HG03175 (cell line): ENCODE results near the gene FAM76A.
"Not testable (repeated sequence)": the region's sequence is repeated elsewhere in the genome, so short reads cannot be mapped to it uniquely, and the experiment has no call there.

ENCODE experiments used
- ATAC-seq: cut with Tn5 transposase; IDR thresholded peaks from one replicate; pipeline ENCODE4 v1.9.1; 2021; ENCODE audit warnings: mild to moderate bottlenecking, moderate library complexity; ENCODE audit not compliant: unreplicated experiment

FAM76A gene

DNA sequence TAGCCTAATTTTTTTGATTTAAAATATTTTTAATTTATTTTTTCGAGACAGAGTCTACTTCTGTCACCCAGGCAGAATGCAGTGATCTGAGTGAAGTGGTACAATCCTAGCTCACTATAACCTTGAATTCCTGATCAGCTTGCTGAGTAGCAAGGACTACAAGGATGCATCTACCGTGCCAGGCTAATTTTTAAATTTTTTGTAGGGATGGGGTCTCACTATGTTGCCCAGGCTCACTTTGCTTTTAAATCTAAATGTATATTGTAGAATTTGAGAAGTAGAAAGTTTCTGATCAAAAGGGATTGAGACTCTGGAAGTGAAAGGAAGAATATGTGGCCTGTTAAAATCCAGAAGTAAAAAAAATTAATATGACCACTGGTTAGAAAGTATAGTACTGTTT, 48.9 kb downstream of the FAM76A start:
- no peak for ATAC-seq

DNA sequence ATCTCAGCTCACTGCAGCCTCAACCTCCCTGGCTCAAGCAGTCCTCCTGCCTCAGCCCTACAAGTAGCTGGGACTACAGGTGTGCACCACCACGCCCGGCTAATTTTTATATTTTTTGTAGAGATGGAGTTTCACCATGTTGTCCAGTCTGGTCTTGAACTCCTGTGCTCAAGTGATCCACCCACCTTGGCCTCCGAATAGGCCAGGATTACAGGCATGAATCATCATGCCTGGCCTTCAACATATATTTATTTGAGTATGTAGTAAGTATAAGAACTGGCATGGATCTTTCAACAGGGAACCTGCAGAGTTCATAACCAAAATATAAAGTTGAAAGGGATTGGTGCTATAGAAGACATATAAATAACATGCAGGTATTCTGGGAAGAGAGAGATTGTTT, 49.6 kb downstream of the FAM76A start:
- not testable (repeated sequence) for ATAC-seq

DNA sequence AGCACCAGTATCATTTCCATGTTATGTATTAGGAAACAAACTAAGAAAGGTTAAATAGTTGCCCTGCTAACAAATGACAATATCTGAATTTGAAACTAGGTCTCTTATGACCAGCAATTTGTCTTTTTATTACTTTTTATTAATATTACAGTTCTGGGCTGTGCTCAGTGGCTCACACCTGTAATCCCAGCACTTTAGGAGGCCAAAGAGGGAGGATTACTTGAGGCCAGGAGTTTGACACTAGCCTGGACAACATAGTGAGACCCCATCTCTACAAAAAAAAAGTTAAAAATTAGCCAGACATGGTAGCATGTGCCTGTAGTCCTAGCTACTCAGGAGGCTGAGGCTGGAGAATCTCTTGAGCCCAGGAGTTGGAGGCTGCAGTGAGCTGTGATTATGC, 50.5 kb downstream of the FAM76A start:
- not testable (repeated sequence) for ATAC-seq

DNA sequence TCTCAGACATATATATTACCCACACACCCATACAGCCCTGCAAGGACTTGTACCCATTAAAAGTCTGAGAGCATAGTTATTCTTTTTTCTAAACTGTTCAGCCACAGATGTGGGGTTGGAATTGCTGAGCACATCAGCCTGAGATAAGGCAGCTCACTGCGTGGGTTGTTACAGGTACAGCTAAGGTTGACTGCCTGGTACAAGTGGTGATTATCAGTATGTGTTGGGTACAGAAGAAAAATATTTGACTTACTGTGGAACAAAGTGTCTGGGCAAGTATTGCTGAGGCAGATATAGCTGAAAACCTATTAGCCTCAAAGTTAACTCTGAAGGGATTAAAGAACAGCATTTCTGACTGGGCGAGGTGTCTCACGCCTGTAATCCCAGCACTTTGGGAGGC, 52.3 kb downstream of the FAM76A start:
- ATAC-seq = no peak

DNA sequence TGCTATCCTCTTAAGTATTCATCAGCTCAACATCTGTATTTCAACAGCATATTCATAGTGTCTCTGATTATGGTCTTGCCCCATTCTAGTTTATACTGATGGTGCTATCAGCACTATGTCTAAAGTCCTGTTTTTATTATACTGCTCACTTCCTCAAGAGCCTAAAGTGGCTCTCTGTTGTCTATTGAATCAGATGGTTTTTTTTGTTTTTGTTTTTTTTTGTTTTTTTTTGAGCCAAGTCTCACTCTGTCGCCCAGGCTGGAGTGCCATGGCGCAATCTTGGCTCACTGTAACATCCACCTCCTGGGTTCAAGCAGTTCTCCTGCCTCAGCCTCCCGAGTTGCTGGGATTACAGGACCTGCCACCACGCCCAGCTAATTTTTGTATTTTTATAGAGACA, 53.4 kb downstream of the FAM76A start:
- no peak for ATAC-seq

DNA sequence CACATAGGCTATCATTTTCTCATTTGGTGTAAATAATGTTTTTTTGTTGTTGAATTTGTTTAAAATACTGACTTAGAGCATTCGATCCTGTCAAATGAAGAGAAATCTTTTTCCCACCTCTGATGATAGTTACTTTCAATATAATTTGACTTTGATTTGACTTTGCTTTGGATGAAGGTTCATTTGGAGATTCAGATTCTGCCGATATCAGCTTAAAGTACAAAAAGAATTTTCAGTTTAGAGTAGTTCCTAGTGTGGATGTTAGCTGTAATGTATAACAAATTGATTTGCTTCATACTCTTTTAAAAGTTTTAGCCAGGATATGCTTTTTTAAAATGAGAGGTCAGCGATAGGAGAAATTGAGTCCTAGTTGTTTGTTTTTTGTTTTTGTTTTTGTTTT, 57.2 kb downstream of the FAM76A start:
- no peak for ATAC-seq

DNA sequence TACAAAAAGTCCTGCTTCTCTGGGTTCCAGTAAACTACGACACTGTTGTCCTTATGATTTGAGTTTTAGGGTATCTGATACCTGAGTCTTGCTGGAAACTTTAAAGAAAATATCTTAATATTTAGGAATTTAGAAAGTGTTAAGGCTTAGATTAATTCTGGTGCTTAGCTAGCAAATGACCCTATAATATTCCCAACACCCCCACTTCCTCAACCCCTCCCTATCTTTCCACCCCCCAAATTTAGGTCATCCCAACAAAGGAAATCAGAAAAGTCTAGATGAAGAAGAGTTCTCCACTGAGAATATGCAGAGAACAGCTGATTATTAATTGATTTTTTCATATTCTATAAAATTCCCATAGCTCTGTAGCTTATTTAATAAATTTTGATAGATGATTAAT, 58.9 kb downstream of the FAM76A start:
- ATAC-seq = no peak

DNA sequence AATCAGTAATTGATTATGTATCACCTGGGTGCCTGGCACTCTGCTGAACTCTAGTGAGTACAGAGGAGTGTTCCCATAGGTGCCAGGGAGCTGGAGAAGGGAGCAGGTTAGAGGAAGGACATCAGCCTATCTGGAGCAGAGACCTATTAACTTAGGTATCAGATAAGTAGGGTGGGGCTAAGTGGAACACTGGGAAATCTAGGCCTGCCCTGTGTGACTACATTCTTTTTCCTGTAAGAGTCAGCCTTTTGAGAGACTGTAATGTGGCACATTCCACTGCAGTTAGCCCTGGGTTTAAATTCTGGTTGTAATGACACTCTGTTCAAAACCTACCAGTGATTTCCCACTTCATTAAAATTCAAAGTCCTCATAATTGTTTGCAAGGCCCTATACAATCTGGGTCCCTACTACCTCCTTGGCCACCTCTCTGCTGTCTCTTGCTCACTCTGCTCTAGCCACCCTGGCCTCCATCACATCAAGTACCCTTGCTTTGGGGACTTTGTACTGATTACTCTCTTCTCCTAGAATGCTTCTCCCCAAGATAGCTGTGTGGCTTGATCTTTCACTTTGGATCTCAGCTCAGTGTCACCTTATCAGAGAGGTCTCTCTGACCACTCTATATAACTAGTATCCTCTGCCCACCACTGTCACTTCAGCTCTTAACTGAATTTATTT, 60.2 kb downstream of the FAM76A start:
- ATAC-seq = no peak

DNA sequence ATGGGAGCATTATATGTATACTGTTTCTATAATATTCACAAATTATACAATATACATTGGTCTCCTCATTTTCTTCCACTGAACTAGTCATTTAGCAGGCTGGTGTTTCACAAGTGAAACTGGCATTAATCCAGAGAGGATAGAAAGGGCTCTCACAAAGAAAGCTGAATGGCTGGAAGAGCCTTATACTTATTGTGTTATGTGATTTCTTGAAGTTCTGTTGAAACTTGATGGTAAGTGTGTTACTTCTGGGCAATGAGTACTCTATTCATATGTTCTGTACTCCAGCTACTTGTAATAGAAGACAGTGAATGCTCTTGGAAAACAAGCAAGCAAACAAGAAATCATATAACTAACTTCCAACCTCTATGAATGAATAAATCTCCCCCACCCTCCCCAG, 62.1 kb downstream of the FAM76A start:
- ATAC-seq = no peak

DNA sequence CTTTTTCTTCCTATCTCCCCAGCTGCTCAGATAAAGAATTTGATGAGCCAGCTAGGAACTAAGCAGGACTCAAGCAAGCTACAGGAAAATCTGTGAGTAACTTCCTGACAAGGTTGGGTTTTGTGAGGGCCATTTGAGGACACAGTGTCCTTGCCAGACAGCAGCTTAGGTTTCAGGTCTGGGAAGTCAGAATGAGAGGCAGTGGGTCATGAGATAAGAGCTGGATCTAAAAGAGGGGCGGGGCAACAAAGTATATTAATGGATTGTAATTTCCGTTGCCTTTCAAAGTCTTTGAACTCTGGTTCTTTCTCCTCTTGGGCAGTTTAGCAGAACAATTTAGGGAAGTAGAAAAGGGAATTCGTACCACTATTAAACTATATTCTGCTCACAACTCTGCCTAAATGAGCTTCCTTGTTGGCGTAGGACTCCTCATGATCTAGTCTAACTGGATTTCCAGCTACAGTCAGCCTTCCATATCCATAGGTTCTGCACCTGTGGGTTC, 63.8 kb downstream of the FAM76A start:
- ATAC-seq = no peak

DNA sequence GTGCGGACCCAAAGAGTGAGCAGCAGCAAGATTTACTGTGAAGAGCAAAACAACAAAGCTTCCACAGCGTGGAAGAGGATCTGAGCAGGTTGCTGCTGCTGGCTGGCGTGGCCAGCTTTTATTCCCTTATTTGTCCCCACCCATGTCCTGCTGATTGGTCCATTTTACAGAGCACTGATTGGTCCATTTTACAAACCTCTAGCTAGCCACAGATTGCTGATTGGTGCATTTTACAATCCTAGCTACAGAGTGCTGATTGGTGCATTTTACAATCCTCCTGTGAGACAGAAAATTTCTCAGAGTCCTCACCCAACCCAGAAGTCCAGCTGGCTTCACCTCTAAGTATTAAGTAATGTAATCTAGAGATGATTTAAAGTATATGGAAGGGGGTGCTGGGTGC, 64.5 kb downstream of the FAM76A start:
- not testable (repeated sequence) for ATAC-seq

DNA sequence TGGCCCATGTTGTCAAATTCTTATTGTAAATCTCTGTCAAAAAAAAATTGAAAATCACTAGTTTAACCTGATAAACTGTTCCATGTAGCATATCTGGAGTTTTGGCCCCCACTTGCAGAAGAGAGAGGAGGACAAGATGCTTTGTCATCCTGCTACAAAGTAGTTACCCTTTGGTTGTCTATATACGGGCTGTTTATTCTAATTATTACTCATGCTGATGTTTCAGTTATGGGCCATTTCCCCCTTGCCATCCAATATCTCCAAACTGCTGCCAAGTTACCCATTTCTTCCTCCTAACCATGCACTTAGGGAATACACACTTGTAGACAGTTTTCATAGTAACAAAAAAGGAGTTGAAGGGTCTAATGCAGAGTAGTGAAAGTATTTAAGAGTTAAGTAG, 69.8 kb downstream of the FAM76A start:
- no peak for ATAC-seq

DNA sequence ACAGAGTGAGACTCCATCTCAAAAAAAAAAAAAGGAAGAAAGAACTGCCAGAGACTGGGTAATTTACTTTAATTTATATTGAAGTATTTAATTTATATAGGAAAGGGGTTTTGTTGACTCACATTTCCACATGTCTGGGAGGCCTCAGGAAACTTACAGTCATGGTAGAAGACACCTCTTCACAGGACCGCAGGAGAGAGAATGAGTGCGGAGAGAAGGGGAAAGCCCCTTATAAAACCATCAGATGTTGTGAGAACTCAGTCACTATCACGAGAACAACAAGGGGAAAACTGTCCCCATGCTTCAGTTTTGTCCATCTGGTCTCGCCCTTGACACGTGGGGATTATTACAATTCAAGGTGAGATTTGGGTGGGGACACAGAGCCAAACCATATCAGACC, 79.0 kb downstream of the FAM76A start:
- no peak for ATAC-seq

DNA sequence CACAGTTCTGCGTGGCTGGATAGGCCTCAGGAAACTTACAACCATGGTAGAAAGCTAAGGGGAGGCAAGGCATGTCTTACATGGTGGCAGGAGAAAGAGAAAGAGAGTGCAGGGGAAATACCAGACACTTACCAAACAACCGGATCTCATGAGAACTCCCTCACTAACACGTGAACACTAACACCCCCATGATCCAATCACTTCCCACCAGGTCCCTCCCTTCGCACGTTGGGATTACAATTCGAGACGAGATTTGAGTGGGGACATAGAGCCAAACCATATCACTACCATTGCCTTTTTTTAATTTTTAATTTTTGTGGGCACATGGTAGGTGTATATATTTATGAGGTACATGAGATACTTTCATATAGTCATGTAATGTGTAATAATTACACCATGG, 81.0 kb downstream of the FAM76A start:
- ATAC-seq = no peak

DNA sequence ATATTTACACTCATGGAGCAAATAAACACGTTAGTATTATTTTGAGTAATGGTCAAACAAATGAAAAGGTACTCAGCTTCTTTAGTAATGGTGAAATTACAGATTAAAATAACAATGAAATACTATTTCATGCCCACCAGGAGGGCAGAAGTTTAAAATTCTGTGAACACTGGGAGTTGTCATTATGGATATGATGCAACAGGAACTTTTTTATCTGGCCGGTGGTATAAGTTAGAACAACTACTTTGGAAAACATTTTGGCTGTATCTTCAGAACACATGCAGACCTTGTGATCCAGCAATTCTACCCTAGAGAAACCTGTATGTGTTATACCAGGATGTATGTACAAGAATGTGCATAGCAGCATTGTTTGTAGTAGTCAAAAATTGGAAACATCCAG, 81.6 kb downstream of the FAM76A start:
- ATAC-seq = no peak

DNA sequence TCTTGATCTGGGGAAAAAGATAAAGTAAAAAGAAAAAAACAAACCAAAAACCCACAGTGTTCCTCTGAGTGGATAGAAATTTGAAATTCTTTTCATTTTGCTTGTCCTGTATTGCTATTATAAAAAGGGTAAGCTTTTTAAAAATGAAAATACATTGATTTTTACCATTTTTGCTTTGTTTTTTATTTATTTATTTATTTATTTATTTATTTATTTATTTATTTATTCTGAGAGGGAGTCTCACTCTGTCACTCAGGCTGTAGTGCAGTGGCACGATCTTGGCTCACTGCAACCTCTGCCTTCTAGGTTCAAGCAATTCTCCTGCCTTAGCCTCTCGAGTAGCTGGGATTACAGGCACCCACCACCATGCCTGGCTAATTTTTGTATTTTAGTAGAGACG, 82.4 kb downstream of the FAM76A start:
- not testable (repeated sequence) for ATAC-seq

DNA sequence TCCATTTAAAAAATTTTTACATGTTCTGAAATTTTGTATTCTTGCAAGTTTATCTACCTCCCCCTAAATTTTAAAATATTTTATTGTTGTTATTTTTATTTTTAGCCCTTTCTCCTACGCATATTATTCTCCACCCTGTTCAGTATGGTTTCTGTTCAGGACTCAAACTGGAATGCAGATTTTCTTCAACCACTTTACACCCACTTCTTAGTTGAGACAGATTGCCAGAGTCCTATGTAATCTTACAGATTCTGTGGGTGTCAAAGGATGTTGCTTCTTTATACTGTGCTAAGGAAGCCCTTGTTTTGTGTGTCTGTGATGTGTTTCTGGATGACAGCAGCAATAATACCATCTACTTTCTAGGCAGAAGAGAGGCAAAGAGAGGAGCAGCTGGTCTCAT, 84.1 kb downstream of the FAM76A start:
- ATAC-seq = no peak

DNA sequence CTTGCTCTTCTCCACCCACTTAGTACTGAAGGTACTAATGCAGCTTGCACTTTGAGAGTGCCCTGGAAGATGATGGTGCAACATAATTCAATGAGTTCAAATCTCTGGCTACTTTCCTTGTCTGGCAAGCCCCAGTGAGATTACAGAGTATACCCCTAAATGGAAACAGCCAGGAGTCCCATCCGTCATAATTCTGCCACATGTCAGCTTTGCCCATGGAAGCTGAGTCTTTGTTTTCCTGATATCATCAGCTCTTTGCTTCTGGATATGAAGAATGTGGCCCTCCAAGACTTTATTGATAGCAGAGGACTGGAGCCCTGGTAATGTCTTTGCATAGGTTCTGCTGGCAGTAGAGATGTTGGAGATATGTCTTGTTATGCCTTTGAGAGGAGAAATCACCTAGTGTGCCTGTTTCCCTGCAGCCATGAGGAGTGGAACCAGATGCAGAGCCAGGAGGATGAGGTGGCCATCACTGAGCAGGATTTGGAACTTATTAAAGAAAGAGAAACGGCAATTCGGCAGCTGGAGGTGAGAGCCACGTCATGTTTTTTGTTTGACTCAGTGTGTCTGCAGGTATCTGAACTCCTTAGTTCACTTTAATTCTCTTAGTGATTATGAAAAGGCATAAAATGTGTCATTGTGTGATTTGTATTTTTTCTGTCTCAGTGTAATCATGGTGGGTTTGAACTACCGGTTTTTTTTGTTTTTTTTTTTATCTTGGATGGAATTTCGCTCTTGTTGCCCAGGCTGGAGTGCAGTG, 86.2 kb downstream of the FAM76A start:
- ATAC-seq = no peak
